ENCODE measurements around the gene ZBTB12. TPM values are rescaled to one million over a fixed set of nuclear protein-coding genes. Genes with fewer than 3 reads are reported as not detected.

Gene ZBTB12
- polyA plus RNA-seq, 1 donor (not counting 4 experiments of a cell fraction or from before 2014, with no cell fraction given), result 0.64 TPM

- Histone ChIP-seq H3K4me3 (ENCODE audit: control insufficient read depth in 2 of 3, extremely low read depth in 1 of 3, insufficient read depth in 2 of 3, low read depth in 1 of 3, low read length in 3 of 3) (no peak overlapping the region), H3K9me3 (ENCODE audit: control insufficient read depth, low read depth, low read length) (no peaks in the 10 kb centered on the region), H3K9me1 (ENCODE audit: control insufficient read depth, extremely low read depth, insufficient read depth, low read length) (no peaks in the 10 kb centered on the region), H3K4me1 (ENCODE audit: control insufficient read depth, extremely low read depth, insufficient read depth, low read length) (peaks cover 12% of the 10 kb centered on the region), H3K27me3 (ENCODE audit: control insufficient read depth, extremely low read depth, insufficient read depth, low read length) (no peaks in the 10 kb centered on the region), H3K36me3 (ENCODE audit: control insufficient read depth in 2 of 2, extremely low read depth in 1 of 2, insufficient read depth in 2 of 2, low read length in 2 of 2) (peaks cover 14 to 15% of the 10 kb centered on the region in 2 experiments), H4K20me1 (ENCODE audit: control insufficient read depth, extremely low read depth, insufficient read depth, low read length) (no peaks in the 10 kb centered on the region), H3K79me2 (ENCODE audit: control insufficient read depth, insufficient read depth, low read length) (peaks cover 5% of the 10 kb centered on the region), H3K27ac (ENCODE audit: control insufficient read depth, insufficient read depth, low read length) (no peak overlapping the region), H3K9ac (ENCODE audit: control insufficient read depth, extremely low read depth, insufficient read depth, low read length) (no peak overlapping the region), H3K4me2 (ENCODE audit: control insufficient read depth, extremely low read depth, insufficient read depth, low read depth, low read length) (no peak overlapping the region), H2AFZ (ENCODE audit: control insufficient read depth, low read length) (no peak overlapping the region)
- dilution Hi-C loops (cut with MboI; ENCODE audit: extremely low pct_ligation_motif_present, low sequenced_read_pairs), result no loop called here
- FAIRE-seq (no peak), DNase-seq (ENCODE audit: low read depth, low spot score) (no peak)
- TF ChIP-seq EZH2 (IDR thresholded peaks at IDR 0.05; ENCODE audit: low read length), result no peak
- TF ChIP-seq CTCF (optimal IDR thresholded peaks at IDR 0.05 in 1 of 3, IDR thresholded peaks at IDR 0.05 in 1 of 3, conservative IDR thresholded peaks at IDR 0.05 in 1 of 3; ENCODE audit: extremely low read depth in 1 of 3, insufficient read depth in 2 of 3, low read length in 3 of 3), result no peak
Measured at GRCh38 chr6:31861150-31861549, 40.7 kb downstream of the ZBTB12 start.

- dilution Hi-C loops (cut with MboI; ENCODE audit: extremely low pct_ligation_motif_present, low sequenced_read_pairs), result no loop called here
- H4K20me1 ChIP-seq (ENCODE audit: control insufficient read depth, extremely low read depth, insufficient read depth, low read length), result no peaks in the 10 kb centered on the region
- H2AFZ ChIP-seq (ENCODE audit: control insufficient read depth, low read length), result no peak overlapping the region
- H3K4me3 ChIP-seq (ENCODE audit: control insufficient read depth in 2 of 3, extremely low read depth in 1 of 3, insufficient read depth in 2 of 3, low read depth in 1 of 3, low read length in 3 of 3), result no peak overlapping the region
- H3K79me2 ChIP-seq (ENCODE audit: control insufficient read depth, insufficient read depth, low read length), result peaks cover 5% of the 10 kb centered on the region
- FAIRE-seq (no peak), DNase-seq (ENCODE audit: low read depth, low spot score) (no peak)
- H3K27ac ChIP-seq (ENCODE audit: control insufficient read depth, insufficient read depth, low read length), result no peak overlapping the region
- no peak overlapping the region for H3K4me2 ChIP-seq (ENCODE audit: control insufficient read depth, extremely low read depth, insufficient read depth, low read depth, low read length)
- H3K4me1 ChIP-seq (ENCODE audit: control insufficient read depth, extremely low read depth, insufficient read depth, low read length), result peaks cover 12% of the 10 kb centered on the region
- H3K9me3 ChIP-seq (ENCODE audit: control insufficient read depth, low read depth, low read length), result no peaks in the 10 kb centered on the region
- peaks cover 15 to 16% of the 10 kb centered on the region in 2 experiments for H3K36me3 ChIP-seq (ENCODE audit: control insufficient read depth in 2 of 2, extremely low read depth in 1 of 2, insufficient read depth in 2 of 2, low read length in 2 of 2)
- H3K9me1 ChIP-seq (ENCODE audit: control insufficient read depth, extremely low read depth, insufficient read depth, low read length), result no peaks in the 10 kb centered on the region
- H3K27me3 ChIP-seq (ENCODE audit: control insufficient read depth, extremely low read depth, insufficient read depth, low read length), result no peaks in the 10 kb centered on the region
- no peak for TF ChIP-seq EZH2 (IDR thresholded peaks at IDR 0.05; ENCODE audit: low read length)
- no peak for TF ChIP-seq CTCF (optimal IDR thresholded peaks at IDR 0.05 in 1 of 3, IDR thresholded peaks at IDR 0.05 in 1 of 3, conservative IDR thresholded peaks at IDR 0.05 in 1 of 3; ENCODE audit: extremely low read depth in 1 of 3, insufficient read depth in 2 of 3, low read length in 3 of 3)
- H3K9ac ChIP-seq (ENCODE audit: control insufficient read depth, extremely low read depth, insufficient read depth, low read length), result no peak overlapping the region
Measured at GRCh38 chr6:31860349-31860748, 41.5 kb downstream of the ZBTB12 start.

Data from keratinocyte (primary cell).